Measurements from ENCODE around the gene CHSY1.
A peak's percentile ranks its signal among the peaks of the same experiment; 100 is the strongest.

The CHSY1 gene

DNA sequence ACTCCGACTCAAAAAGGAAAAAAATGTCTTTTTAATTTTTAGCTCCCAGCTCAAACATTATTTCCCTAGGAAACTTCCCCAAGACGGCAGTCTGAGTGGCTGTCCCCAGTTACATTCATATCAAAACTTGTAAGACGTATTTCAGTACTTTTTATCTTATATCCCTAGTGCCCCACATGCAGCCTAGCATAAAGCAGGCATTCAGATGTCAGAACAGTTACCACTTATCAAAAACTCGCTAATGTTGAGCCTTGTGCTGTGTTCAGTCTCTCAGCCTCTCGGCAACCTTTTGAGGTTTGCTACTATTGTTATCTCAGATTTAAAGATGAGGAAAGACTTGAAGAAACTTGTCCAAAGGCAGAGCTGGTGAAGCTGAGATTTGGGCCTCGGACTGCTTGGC, 32.1 kb upstream of the CHSY1 start:
- H3K27me3 ChIP-seq (ENCODE audit: control insufficient read depth in 1 of 2, insufficient read depth in 2 of 2, low read length in 2 of 2), result no peaks in the 10 kb centered on the region
- H3K4me3 ChIP-seq (ENCODE audit: low read length in 2 of 2), result no peak overlapping the region
- H3K36me3 ChIP-seq (ENCODE audit: control insufficient read depth in 2 of 2, insufficient read depth in 2 of 2, low read length in 2 of 2), result peaks cover 47 to 54% of the 10 kb centered on the region in 2 donors
- H3K9me3 ChIP-seq (ENCODE audit: control insufficient read depth in 2 of 2, low read length in 2 of 2), result no peaks in the 10 kb centered on the region
- H3K27ac ChIP-seq (ENCODE audit: low read length), result no peak overlapping the region
- no peak overlapping the region for H3K9ac ChIP-seq (ENCODE audit: low read length in 2 of 2)
- no peaks in the 10 kb centered on the region for H3K4me1 ChIP-seq (ENCODE audit: control insufficient read depth, insufficient read depth, low read length)

GRCh38 chr15:101280007-101280406, 28.2 kb upstream of the CHSY1 start:
- no peaks in the 10 kb centered on the region for H3K27me3 ChIP-seq (ENCODE audit: control insufficient read depth in 1 of 2, insufficient read depth in 2 of 2, low read length in 2 of 2)
- H3K4me1 ChIP-seq (ENCODE audit: control insufficient read depth, insufficient read depth, low read length), result peaks cover 18% of the 10 kb centered on the region
- H3K4me3 ChIP-seq (ENCODE audit: low read length in 2 of 2), result no peak overlapping the region
- peaks cover 30 to 36% of the 10 kb centered on the region in 2 donors for H3K36me3 ChIP-seq (ENCODE audit: control insufficient read depth in 2 of 2, insufficient read depth in 2 of 2, low read length in 2 of 2)
- no peaks in the 10 kb centered on the region for H3K9me3 ChIP-seq (ENCODE audit: control insufficient read depth in 2 of 2, low read length in 2 of 2)
- H3K9ac ChIP-seq (ENCODE audit: low read length in 2 of 2), result no peak overlapping the region
- H3K27ac ChIP-seq (ENCODE audit: low read length), result no peak overlapping the region

GRCh38 chr15:101277943-101278564, 26.2 kb upstream of the CHSY1 start:
- H3K27ac ChIP-seq (ENCODE audit: low read length), result peak overlapping the region; percentile 71
- H3K4me1 ChIP-seq (ENCODE audit: control insufficient read depth, insufficient read depth, low read length), result peaks cover 18% of the 10 kb centered on the region
- H3K36me3 ChIP-seq (ENCODE audit: control insufficient read depth in 2 of 2, insufficient read depth in 2 of 2, low read length in 2 of 2), result peaks cover 40 to 45% of the 10 kb centered on the region in 2 donors
- no peaks in the 10 kb centered on the region for H3K27me3 ChIP-seq (ENCODE audit: control insufficient read depth in 1 of 2, insufficient read depth in 2 of 2, low read length in 2 of 2)
- H3K9ac ChIP-seq (ENCODE audit: low read length in 2 of 2), result peak overlapping the region; percentile 49 to 60
- peak overlapping the region; percentile 73 to 96 for H3K4me3 ChIP-seq (ENCODE audit: low read length in 2 of 2)
- H3K9me3 ChIP-seq (ENCODE audit: control insufficient read depth in 2 of 2, low read length in 2 of 2), result no peaks in the 10 kb centered on the region

DNA sequence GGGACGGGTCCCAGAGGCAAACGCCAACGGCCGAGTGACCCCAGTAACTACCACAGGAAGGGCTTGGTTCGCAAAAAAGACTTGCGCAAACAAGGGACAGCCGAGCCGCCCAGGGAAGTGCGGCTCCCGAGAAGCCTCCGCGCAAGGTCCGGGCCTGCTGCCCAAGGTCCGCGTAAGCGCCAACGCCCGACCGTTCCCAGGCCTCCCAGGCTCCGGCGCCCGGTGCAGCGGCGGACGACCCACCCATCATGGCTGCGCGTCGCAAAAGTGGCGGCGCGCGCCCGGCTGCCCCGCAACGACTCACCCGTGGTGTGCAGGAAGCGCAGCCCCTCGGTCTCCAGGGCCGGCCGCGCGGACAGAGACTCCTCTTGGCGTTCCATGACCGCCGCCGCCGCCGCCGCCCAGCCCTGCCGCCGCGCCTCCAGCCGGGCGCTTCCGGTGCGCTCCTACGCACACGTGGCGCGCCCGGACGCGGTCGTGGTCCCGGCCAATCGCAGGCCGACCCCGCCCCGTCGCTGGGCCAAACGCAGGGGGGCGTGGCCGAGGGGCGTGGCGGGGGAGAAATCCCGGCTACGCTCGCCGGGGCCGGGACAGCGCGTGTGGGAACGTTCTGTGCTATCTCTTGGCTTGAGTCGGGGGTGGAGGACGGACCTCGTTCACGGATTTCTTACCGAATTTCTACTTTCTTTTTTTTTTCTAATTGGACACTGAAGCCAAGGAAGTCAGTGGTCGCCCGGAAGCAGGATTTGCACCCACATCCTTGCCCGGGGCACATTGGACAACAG, 25.4 kb upstream of the CHSY1 start, which contains the start of gene SELENOS:
SELENOS (minus strand) TSS at position 448 of the 785 bp plus-strand sequence; CDS start at position 380, 68 bp downstream.
- peak within 1 kb of the TSS; percentile 94 to 96 for H3K4me3 ChIP-seq (ENCODE audit: low read length in 2 of 2)
- no peaks in the 10 kb centered on the region for H3K27me3 ChIP-seq (ENCODE audit: control insufficient read depth in 1 of 2, insufficient read depth in 2 of 2, low read length in 2 of 2)
- H3K9me3 ChIP-seq (ENCODE audit: control insufficient read depth in 2 of 2, low read length in 2 of 2), result no peaks in the 10 kb centered on the region
- H3K4me1 ChIP-seq (ENCODE audit: control insufficient read depth, insufficient read depth, low read length), result peaks cover 18% of the 10 kb centered on the region
- peak within 1 kb of the TSS; percentile 87 for H3K27ac ChIP-seq (ENCODE audit: low read length)
- peaks cover 38 to 45% of the 10 kb centered on the region in 2 donors for H3K36me3 ChIP-seq (ENCODE audit: control insufficient read depth in 2 of 2, insufficient read depth in 2 of 2, low read length in 2 of 2)
- H3K9ac ChIP-seq (ENCODE audit: low read length in 2 of 2), result peak within 1 kb of the TSS; percentile 93 to 95

GRCh38 chr15:101276501-101277037, 24.7 kb upstream of the CHSY1 start:
- Histone ChIP-seq H3K9ac (ENCODE audit: low read length in 2 of 2) (peak overlapping the region; percentile 93 to 95), H3K4me1 (ENCODE audit: control insufficient read depth, insufficient read depth, low read length) (peaks cover 18% of the 10 kb centered on the region), H3K27me3 (ENCODE audit: control insufficient read depth in 1 of 2, insufficient read depth in 2 of 2, low read length in 2 of 2) (no peaks in the 10 kb centered on the region), H3K36me3 (ENCODE audit: control insufficient read depth in 2 of 2, insufficient read depth in 2 of 2, low read length in 2 of 2) (peaks cover 42 to 44% of the 10 kb centered on the region in 2 donors), H3K4me3 (ENCODE audit: low read length in 2 of 2) (peak overlapping the region; percentile 94 to 96), H3K9me3 (ENCODE audit: control insufficient read depth in 2 of 2, low read length in 2 of 2) (no peaks in the 10 kb centered on the region), H3K27ac (ENCODE audit: low read length) (peak overlapping the region; percentile 87)

GRCh38 chr15:101275018-101275417, 23.2 kb upstream of the CHSY1 start:
- Histone ChIP-seq H3K4me3 (ENCODE audit: low read length in 2 of 2) (no peak overlapping the region), H3K27me3 (ENCODE audit: control insufficient read depth in 1 of 2, insufficient read depth in 2 of 2, low read length in 2 of 2) (no peaks in the 10 kb centered on the region), H3K27ac (ENCODE audit: low read length) (no peak overlapping the region), H3K36me3 (ENCODE audit: control insufficient read depth in 2 of 2, insufficient read depth in 2 of 2, low read length in 2 of 2) (peaks cover 46 to 47% of the 10 kb centered on the region in 2 donors), H3K4me1 (ENCODE audit: control insufficient read depth, insufficient read depth, low read length) (peaks cover 18% of the 10 kb centered on the region), H3K9ac (ENCODE audit: low read length in 2 of 2) (no peak overlapping the region), H3K9me3 (ENCODE audit: control insufficient read depth in 2 of 2, low read length in 2 of 2) (no peaks in the 10 kb centered on the region)

GRCh38 chr15:101273534-101273933, 21.7 kb upstream of the CHSY1 start:
- no peak overlapping the region for H3K4me3 ChIP-seq (ENCODE audit: low read length in 2 of 2)
- H3K27ac ChIP-seq (ENCODE audit: low read length), result no peak overlapping the region
- H3K36me3 ChIP-seq (ENCODE audit: control insufficient read depth in 2 of 2, insufficient read depth in 2 of 2, low read length in 2 of 2), result peaks cover 45 to 51% of the 10 kb centered on the region in 2 donors
- peaks cover 18% of the 10 kb centered on the region for H3K4me1 ChIP-seq (ENCODE audit: control insufficient read depth, insufficient read depth, low read length)
- no peaks in the 10 kb centered on the region for H3K9me3 ChIP-seq (ENCODE audit: control insufficient read depth in 2 of 2, low read length in 2 of 2)
- H3K9ac ChIP-seq (ENCODE audit: low read length in 2 of 2), result no peak overlapping the region
- no peaks in the 10 kb centered on the region for H3K27me3 ChIP-seq (ENCODE audit: control insufficient read depth in 1 of 2, insufficient read depth in 2 of 2, low read length in 2 of 2)

GRCh38 chr15:101272584-101272983, 20.7 kb upstream of the CHSY1 start:
- H3K9me3 ChIP-seq (ENCODE audit: control insufficient read depth in 2 of 2, low read length in 2 of 2), result no peaks in the 10 kb centered on the region
- peaks cover 12% of the 10 kb centered on the region for H3K4me1 ChIP-seq (ENCODE audit: control insufficient read depth, insufficient read depth, low read length)
- H3K27ac ChIP-seq (ENCODE audit: low read length), result no peak overlapping the region
- H3K27me3 ChIP-seq (ENCODE audit: control insufficient read depth in 1 of 2, insufficient read depth in 2 of 2, low read length in 2 of 2), result no peaks in the 10 kb centered on the region
- H3K9ac ChIP-seq (ENCODE audit: low read length in 2 of 2), result no peak overlapping the region
- no peak overlapping the region for H3K4me3 ChIP-seq (ENCODE audit: low read length in 2 of 2)
- H3K36me3 ChIP-seq (ENCODE audit: control insufficient read depth in 2 of 2, insufficient read depth in 2 of 2, low read length in 2 of 2), result peaks cover 45 to 51% of the 10 kb centered on the region in 2 donors

GRCh38 chr15:101269479-101270223, 17.8 kb upstream of the CHSY1 start:
- no peaks in the 10 kb centered on the region for H3K9me3 ChIP-seq (ENCODE audit: control insufficient read depth in 2 of 2, low read length in 2 of 2)
- H3K4me3 ChIP-seq (ENCODE audit: low read length in 2 of 2), result no peak overlapping the region
- H3K9ac ChIP-seq (ENCODE audit: low read length in 2 of 2), result no peak overlapping the region
- H3K36me3 ChIP-seq (ENCODE audit: control insufficient read depth in 2 of 2, insufficient read depth in 2 of 2, low read length in 2 of 2), result peaks cover 37 to 46% of the 10 kb centered on the region in 2 donors
- H3K27ac ChIP-seq (ENCODE audit: low read length), result no peak overlapping the region
- H3K27me3 ChIP-seq (ENCODE audit: control insufficient read depth in 1 of 2, insufficient read depth in 2 of 2, low read length in 2 of 2), result no peaks in the 10 kb centered on the region
- H3K4me1 ChIP-seq (ENCODE audit: control insufficient read depth, insufficient read depth, low read length), result peaks cover 4% of the 10 kb centered on the region

GRCh38 chr15:101267320-101268104, 15.7 kb upstream of the CHSY1 start:
- no peak overlapping the region for H3K9ac ChIP-seq (ENCODE audit: low read length in 2 of 2)

More at GRCh38 chr15:101267320-101268104, 15.7 kb upstream of the CHSY1 start:
- H3K27me3 ChIP-seq (ENCODE audit: control insufficient read depth in 1 of 2, insufficient read depth in 2 of 2, low read length in 2 of 2), result no peaks in the 10 kb centered on the region
- peaks cover 19 to 25% of the 10 kb centered on the region in 2 donors for H3K36me3 ChIP-seq (ENCODE audit: control insufficient read depth in 2 of 2, insufficient read depth in 2 of 2, low read length in 2 of 2)
- H3K9me3 ChIP-seq (ENCODE audit: control insufficient read depth in 2 of 2, low read length in 2 of 2), result no peaks in the 10 kb centered on the region
- peaks cover 4% of the 10 kb centered on the region for H3K4me1 ChIP-seq (ENCODE audit: control insufficient read depth, insufficient read depth, low read length)
- no peak overlapping the region for H3K27ac ChIP-seq (ENCODE audit: low read length)
- peak overlapping the region in 1 of 2 donors; percentile 22 for H3K4me3 ChIP-seq (ENCODE audit: low read length in 2 of 2)
